D721Med (cell line): Measurements from ENCODE around the gene TNNT3.
"Not testable (repeated sequence)": the region's sequence is repeated elsewhere in the genome, so short reads cannot be mapped to it uniquely, and the experiment has no call there.

Experiments
- DNase-seq: peaks from one replicate; pipeline ENCODE4 v3.0.0; 2011; ENCODE audit warnings: low spot score; ENCODE audit not compliant: insufficient read length
- FAIRE-seq: peaks from 2 replicates; lab custom pipeline; 2011; peaks lifted over from hg19 to GRCh38; lab: Jason Lieb, UNC
- CTCF ChIP-seq: IDR thresholded peaks from 2 replicates; pipeline ENCODE4 v1.5.1; 2012; ENCODE audit warnings: mild to moderate bottlenecking, control low read depth; ENCODE audit not compliant: insufficient read depth; ENCODE audit errors: missing control alignments

Gene TNNT3

GRCh38 chr11:1884303-1884700 is 35.2 kb upstream of the TNNT3 start:
- DNase-seq, result no peak
- FAIRE-seq, result no peak
- no peak for TF ChIP-seq CTCF

- not testable (repeated sequence) for FAIRE-seq, DNase-seq
Observed at GRCh38 chr11:1886551-1886950, 33.0 kb upstream of the TNNT3 start.

GRCh38 chr11:1887451-1888346 is 31.8 kb upstream of the TNNT3 start:
- FAIRE-seq, result no peak

GRCh38 chr11:1888347-1888753 is 31.2 kb upstream of the TNNT3 start:
- FAIRE-seq, result no peak
- DNase-seq, result no peak
- TF ChIP-seq CTCF, result no peak

More at GRCh38 chr11:1887451-1888346, 31.8 kb upstream of the TNNT3 start:
- DNase-seq, result no peak
- no peak for TF ChIP-seq CTCF

GRCh38 chr11:1888811-1889210 is 30.7 kb upstream of the TNNT3 start:
- FAIRE-seq, result no peak
- no peak for TF ChIP-seq CTCF
- no peak for DNase-seq

- no peak for DNase-seq
- no peak for FAIRE-seq
- TF ChIP-seq CTCF, result no peak
Observed at GRCh38 chr11:1889224-1889930, 30.1 kb upstream of the TNNT3 start.

GRCh38 chr11:1889941-1890855 is 29.3 kb upstream of the TNNT3 start:
- TF ChIP-seq CTCF, result no peak
- DNase-seq (no peak), FAIRE-seq (no peak)
